ENCODE data around the gene KIF9.

Gene KIF9

DNA sequence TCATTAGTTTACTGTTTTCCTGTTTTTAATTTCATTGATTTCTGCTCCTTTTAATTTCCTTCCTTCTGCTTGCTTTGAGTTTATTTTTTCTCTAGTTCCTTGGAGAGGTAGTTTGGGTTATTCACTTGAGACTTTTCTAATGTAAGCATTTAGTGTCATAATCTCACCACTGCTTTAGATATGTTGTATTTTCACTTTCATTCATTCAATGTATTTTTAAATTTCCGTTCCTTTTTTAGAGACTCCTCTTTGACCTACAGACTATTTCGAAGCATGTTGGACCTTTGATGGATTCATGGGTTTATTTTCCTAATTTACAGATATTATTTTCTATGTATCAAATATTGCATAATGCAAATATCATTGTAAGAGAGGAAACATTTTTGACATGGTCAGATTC, 23.4 kb upstream of the KIF9 start:
- TF ChIP-seq, protein P1, sequence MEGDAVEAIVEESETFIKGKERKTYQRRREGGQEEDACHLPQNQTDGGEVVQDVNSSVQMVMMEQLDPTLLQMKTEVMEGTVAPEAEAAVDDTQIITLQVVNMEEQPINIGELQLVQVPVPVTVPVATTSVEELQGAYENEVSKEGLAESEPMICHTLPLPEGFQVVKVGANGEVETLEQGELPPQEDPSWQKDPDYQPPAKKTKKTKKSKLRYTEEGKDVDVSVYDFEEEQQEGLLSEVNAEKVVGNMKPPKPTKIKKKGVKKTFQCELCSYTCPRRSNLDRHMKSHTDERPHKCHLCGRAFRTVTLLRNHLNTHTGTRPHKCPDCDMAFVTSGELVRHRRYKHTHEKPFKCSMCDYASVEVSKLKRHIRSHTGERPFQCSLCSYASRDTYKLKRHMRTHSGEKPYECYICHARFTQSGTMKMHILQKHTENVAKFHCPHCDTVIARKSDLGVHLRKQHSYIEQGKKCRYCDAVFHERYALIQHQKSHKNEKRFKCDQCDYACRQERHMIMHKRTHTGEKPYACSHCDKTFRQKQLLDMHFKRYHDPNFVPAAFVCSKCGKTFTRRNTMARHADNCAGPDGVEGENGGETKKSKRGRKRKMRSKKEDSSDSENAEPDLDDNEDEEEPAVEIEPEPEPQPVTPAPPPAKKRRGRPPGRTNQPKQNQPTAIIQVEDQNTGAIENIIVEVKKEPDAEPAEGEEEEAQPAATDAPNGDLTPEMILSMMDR (IDR thresholded peaks at IDR 0.05; ENCODE audit: low read depth, low read length, missing control alignments): no peak
- Histone ChIP-seq H3K27ac (no peak overlapping the region), H3K27me3 (replicated peaks) (no peaks in the 10 kb centered on the region), H3K36me3 (replicated peaks) (peaks cover 7% of the 10 kb centered on the region), H3K4me3 (ENCODE audit: low read depth, low read length) (no peak overlapping the region)
- in situ Hi-C loops (cut with HindIII; ENCODE audit: low pct_ligation_motif_present, low sequenced_read_pairs): no loop called here
- DNase-seq: no peak

DNA sequence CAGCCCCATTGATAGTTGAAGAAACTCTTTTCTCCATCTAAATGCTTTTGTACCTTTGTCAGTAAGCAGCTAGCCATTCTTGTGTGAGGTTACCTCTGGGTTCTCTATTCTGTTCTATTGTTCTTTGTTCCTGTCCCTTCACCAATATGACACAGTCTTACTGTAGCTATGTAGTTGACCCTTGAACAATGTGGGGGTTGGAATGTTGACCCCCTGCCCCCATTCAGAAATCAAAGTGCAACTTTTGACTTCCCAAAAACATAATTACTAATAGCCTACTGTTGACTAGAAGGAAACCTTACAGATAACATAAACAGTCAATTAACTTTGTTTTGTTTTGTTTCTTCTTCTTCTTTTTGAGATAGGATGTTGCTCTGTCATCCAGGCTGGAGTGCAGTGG, 18.9 kb upstream of the KIF9 start:
- no peak for DNase-seq
- H3K4me3 ChIP-seq (ENCODE audit: low read depth, low read length): no peak overlapping the region
- peaks cover 7% of the 10 kb centered on the region for H3K36me3 ChIP-seq (replicated peaks)
- no peaks in the 10 kb centered on the region for H3K27me3 ChIP-seq (replicated peaks)
- in situ Hi-C loops (cut with HindIII; ENCODE audit: low pct_ligation_motif_present, low sequenced_read_pairs): no loop called here
- TF ChIP-seq, protein P1 (IDR thresholded peaks at IDR 0.05; ENCODE audit: low read depth, low read length, missing control alignments): no peak
- no peak overlapping the region for H3K27ac ChIP-seq

DNA sequence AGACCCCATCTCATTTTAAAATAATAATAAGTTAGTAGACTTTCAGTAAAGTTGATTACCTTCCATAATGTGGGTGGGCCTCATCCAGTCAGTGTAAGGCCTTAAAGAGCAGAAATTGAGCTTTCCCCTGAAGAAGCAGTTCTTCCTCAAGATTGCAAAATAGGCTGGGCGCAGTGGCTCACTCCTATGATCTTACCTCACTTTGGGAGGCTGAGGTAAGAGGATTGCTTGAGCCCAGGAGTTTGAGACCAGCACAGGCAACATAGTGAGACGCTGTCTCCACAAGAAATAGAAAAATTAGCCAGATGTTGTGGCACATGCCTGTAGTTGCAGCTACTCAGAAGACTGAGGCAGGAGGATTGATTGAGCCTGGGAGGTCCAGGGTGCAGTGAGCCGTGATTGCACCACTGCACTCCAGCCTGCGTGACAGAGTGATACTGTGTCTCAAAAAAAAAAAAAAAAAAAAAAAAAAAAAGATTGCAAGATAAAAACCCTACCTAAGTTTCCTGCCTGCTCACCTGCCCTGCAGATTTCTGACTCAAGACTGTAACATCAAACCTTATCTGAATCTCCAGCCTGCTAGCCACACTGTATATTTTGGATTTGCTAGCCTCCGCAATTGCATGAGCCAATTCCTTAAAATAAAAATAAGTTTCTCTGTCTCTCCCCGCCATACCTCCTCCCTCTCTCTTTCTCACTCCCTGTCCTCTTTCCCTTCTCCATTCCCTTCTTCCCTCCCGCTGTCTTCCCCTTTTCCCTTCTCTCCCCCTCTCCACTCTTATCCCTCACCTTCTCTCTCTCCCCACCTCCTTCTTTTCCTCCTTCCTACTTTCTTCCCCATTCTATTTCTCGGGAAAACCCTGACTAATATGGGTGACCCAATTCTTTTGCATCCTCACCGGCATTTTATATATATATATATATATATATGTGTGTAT, 17.1 kb upstream of the KIF9 start:
- DNase-seq: no peak
- H3K27ac ChIP-seq: no peak overlapping the region
- peaks cover 7% of the 10 kb centered on the region for H3K36me3 ChIP-seq (replicated peaks)
- H3K27me3 ChIP-seq (replicated peaks): no peaks in the 10 kb centered on the region
- TF ChIP-seq, protein P1 (IDR thresholded peaks at IDR 0.05; ENCODE audit: low read depth, low read length, missing control alignments): no peak
- H3K4me3 ChIP-seq (ENCODE audit: low read depth, low read length): no peak overlapping the region
- in situ Hi-C loops (cut with HindIII; ENCODE audit: low pct_ligation_motif_present, low sequenced_read_pairs): no loop called here

DNA sequence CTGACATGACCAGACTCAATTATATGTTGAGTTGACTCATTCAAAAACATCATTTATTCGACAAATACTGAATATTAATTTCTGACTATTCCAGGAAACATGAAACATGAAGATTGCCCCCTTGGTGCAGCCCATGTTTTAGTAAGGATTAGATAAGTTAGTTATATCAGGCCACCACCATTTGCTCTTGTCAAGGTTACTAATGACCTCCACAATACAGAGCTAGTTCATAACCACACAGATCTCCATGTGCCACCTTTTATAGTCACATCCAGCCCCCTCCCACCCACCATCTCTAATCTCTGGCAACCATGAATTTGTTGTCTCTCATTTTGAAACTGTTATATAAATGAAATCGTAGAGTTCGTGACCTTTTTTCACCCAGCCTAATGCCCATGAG, 15.8 kb upstream of the KIF9 start:
- TF ChIP-seq, protein P1 (IDR thresholded peaks at IDR 0.05; ENCODE audit: low read depth, low read length, missing control alignments): no peak
- in situ Hi-C loops (cut with HindIII; ENCODE audit: low pct_ligation_motif_present, low sequenced_read_pairs): no loop called here
- no peak overlapping the region for H3K27ac ChIP-seq
- no peak overlapping the region for H3K4me3 ChIP-seq (ENCODE audit: low read depth, low read length)
- H3K27me3 ChIP-seq (replicated peaks): no peaks in the 10 kb centered on the region
- no peak for DNase-seq
- H3K36me3 ChIP-seq (replicated peaks): peaks cover 6% of the 10 kb centered on the region

DNA sequence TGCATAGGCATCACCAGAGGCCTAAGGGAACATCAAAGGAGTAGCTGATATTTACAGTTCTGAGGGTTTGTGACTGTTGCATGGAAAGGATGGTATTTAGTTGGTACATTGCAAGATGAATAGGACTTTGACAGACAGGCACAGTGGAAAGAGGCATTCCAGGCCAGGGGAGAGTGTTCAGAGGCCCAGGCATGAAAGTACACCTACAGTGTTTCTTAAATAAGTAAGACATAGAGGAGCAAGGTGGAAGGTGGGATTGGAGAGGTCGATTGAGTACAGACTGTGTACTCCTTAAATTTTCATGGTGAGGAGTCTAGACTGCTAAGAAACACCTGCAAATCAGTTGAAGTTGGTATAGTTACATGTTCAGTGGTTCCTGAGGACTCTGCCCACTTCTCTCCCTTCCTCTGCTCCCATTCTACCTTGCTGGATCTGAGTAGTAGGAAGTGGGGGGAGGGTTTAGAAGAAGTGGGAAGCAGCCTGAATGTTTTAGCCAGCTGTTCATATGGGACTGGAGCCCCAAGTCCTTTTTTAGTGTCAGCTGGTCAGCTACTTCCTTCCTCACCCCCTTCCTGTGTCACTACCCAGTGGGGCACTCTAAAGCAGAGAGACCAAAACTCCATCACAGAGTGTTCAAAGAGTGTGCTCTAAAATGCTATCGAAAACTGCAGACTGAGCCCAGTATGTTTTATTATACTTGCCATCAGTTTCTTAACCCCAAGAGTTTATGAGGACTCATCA, 14.1 kb upstream of the KIF9 start:
- TF ChIP-seq, protein P1 (IDR thresholded peaks at IDR 0.05; ENCODE audit: low read depth, low read length, missing control alignments): no peak
- Histone ChIP-seq H3K4me3 (ENCODE audit: low read depth, low read length) (no peak overlapping the region), H3K27me3 (replicated peaks) (no peaks in the 10 kb centered on the region), H3K36me3 (replicated peaks) (no peaks in the 10 kb centered on the region), H3K27ac (no peak overlapping the region)
- in situ Hi-C loops (cut with HindIII; ENCODE audit: low pct_ligation_motif_present, low sequenced_read_pairs): no loop called here
- no peak for DNase-seq

Measured in brain microvascular endothelial cell (primary cell).